Testis (tissue), 3 donors: ENCODE data around the gene CD63. TPM values are rescaled to one million over a fixed set of nuclear protein-coding genes. Genes with fewer than 3 reads are reported as not detected.
"Not testable (repeated sequence)": the region's sequence is repeated elsewhere in the genome, so short reads cannot be mapped to it uniquely, and the experiment has no call there.

Experiments
- DNase-seq: peaks from one replicate; pipeline ENCODE4 v3.0.0-alpha.2; 2019
- H3K27ac ChIP-seq, 2 donors: fragments of 200-600 bp; sonication (generic); one replicate each; pipeline ENCODE4 v1.5.1; 2019
- H3K27me3 ChIP-seq: fragments of 200-600 bp; sonication (generic); one replicate; pipeline ENCODE4 v1.5.1; 2019
- H3K36me3 ChIP-seq: fragments of 200-600 bp; sonication (generic); one replicate; pipeline ENCODE4 v1.5.1; 2017; ENCODE audit warnings: low read depth; ENCODE audit errors: missing control alignments
- H3K4me1 ChIP-seq: fragments of 200-600 bp; sonication (generic); one replicate; pipeline ENCODE4 v1.5.1; 2019
- H3K4me3 ChIP-seq, 2 donors: fragments of 200-600 bp; sonication (generic); one replicate each; pipeline ENCODE4 v1.5.1; 2017 to 2019
- H3K9me3 ChIP-seq: fragments of 200-600 bp; sonication (generic); one replicate; pipeline ENCODE4 v1.5.1; 2017
- CTCF ChIP-seq, 3 experiments: fragments of 450-650 bp in 2 of 3; fragments of 200-600 bp in 1 of 3; sonication (generic) in 1 of 3; IDR thresholded peaks; one replicate each; pipeline ENCODE4 v1.5.1; 2016 to 2019; ENCODE audit warnings: antibody characterized with exemption in 3 of 3, mild to moderate bottlenecking in 2 of 3, moderate library complexity in 1 of 3
- POLR2A ChIP-seq: fragments of 450-650 bp; IDR thresholded peaks from one replicate; pipeline ENCODE4 v1.6.1; 2017; ENCODE audit warnings: antibody characterized with exemption, mild to moderate bottlenecking, moderate library complexity
- WGBS, 2 donors: methylation state at CpG; one replicate each; pipeline ENCODE4 v1.1.5; 2018; 5-methylcytosine and 5-hydroxymethylcytosine counted together
- intact Hi-C: fragments of 100-400 bp; cut with DNase I; formaldehyde crosslinking; loops from one replicate; pipeline ENCODE4 v1.15.1; 2023; ENCODE audit warnings: low total_unique reads
- polyA plus RNA-seq: library from polyadenylated mRNA; stranded (reverse); fragments of 350-450 nt; fragmentation: Illumina TruSeq; extraction: RNeasy Lipid Tissue Mini Kit (QIAGEN cat#74804); gene quantifications from one replicate; pipeline ENCODE4 v1.2.3, GENCODE V29; 2014; ENCODE audit warnings: low read depth, low replicate concordance; ENCODE audit not compliant: insufficient read depth
- total RNA-seq, 2 donors: library from RNA; depleted of rRNA; stranded (reverse); fragments of >200 nt; gene quantifications; one replicate each; pipeline ENCODE4 v1.2.3, GENCODE V29; 2016

CD63 gene
- total and polyA plus RNA-seq, 3 donors from 2014 or later: 600 to 668 (median 655) TPM

GRCh38 chr12:55765736-55766290 lies 37.0 kb upstream of the CD63 start:
- no peaks in the 10 kb centered on the region for H3K36me3 ChIP-seq
- TF ChIP-seq CTCF (IDR thresholded peaks at IDR 0.05) (no peak), POLR2A (no peak)
- no peak overlapping the region for H3K4me3 ChIP-seq
- intact Hi-C loops: no loop called here
- DNase-seq: no peak
- no peaks in the 10 kb centered on the region for H3K9me3 ChIP-seq
- no peaks in the 10 kb centered on the region for H3K4me1 ChIP-seq
- no peak overlapping the region for H3K27ac ChIP-seq
- 62 to 72% methylated on average over 5 of the region's 5 CpGs for WGBS, 2 donors
- no peaks in the 10 kb centered on the region for H3K27me3 ChIP-seq

- Histone ChIP-seq H3K4me1 (no peaks in the 10 kb centered on the region), H3K27ac (no peak overlapping the region), H3K27me3 (no peaks in the 10 kb centered on the region), H3K36me3 (no peaks in the 10 kb centered on the region), H3K9me3 (no peaks in the 10 kb centered on the region), H3K4me3 (no peak overlapping the region)
- intact Hi-C loops: no loop called here
- TF ChIP-seq POLR2A (no peak), CTCF (IDR thresholded peaks at IDR 0.05) (no peak)
- no peak for DNase-seq
These were observed 33.8 kb upstream of the CD63 start for GRCh38 chr12:55762646-55763045.

GRCh38 chr12:55760663-55761062 lies 31.9 kb upstream of the CD63 start:
- TF ChIP-seq POLR2A (no peak), CTCF (IDR thresholded peaks at IDR 0.05) (no peak)
- no peak for DNase-seq
- Histone ChIP-seq H3K9me3 (no peaks in the 10 kb centered on the region), H3K27me3 (no peaks in the 10 kb centered on the region), H3K27ac (no peak overlapping the region), H3K36me3 (no peaks in the 10 kb centered on the region), H3K4me1 (no peaks in the 10 kb centered on the region), H3K4me3 (no peak overlapping the region)
- intact Hi-C loops: no loop called here
- 96 to 97% methylated on average over 6 of the region's 6 CpGs for WGBS, 2 donors

- H3K9me3 ChIP-seq, H3K27me3 ChIP-seq, DNase-seq, H3K4me1 ChIP-seq, H3K36me3 ChIP-seq, H3K4me3 ChIP-seq, H3K27ac ChIP-seq, intact Hi-C loops: not testable (repeated sequence)
- WGBS, 2 donors: 93 to 98% methylated on average over 4 of the region's 4 CpGs
These were observed 29.8 kb upstream of the CD63 start for GRCh38 chr12:55758575-55758974.

GRCh38 chr12:55757701-55758100 lies 28.9 kb upstream of the CD63 start:
- Histone ChIP-seq H3K27ac (no peak overlapping the region), H3K9me3 (no peaks in the 10 kb centered on the region), H3K36me3 (no peaks in the 10 kb centered on the region), H3K4me1 (no peaks in the 10 kb centered on the region), H3K4me3 (no peak overlapping the region), H3K27me3 (no peaks in the 10 kb centered on the region)
- intact Hi-C loops: no loop called here
- DNase-seq: no peak
- TF ChIP-seq CTCF (IDR thresholded peaks at IDR 0.05): no peak
- no peak for TF ChIP-seq POLR2A
- 54 to 75% methylated on average over 2 of the region's 2 CpGs for WGBS, 2 donors
